Stimulated activated CD8-positive, alpha-beta memory T cell treated with anti-CD3 and anti-CD28 coated beads, Interleukin-4, amount 100 ng/mL, for 48 hours (primary cell): Measurements from ENCODE around the gene NFATC4.

ENCODE experiments used
- DNase-seq: peaks from one replicate; pipeline ENCODE4 v3.0.0-alpha.2; 2020

Gene NFATC4

GRCh38 chr14:24367514-24368211 lies at the start of gene NFATC4:
NFATC4 (plus strand) TSS chr14:24368184; CDS start chr14:24368341, 157 bp downstream.
- peak; percentile 44 for DNase-seq

- DNase-seq, result no peak
Measured at GRCh38 chr14:24321212-24321975, 46.6 kb upstream of the NFATC4 start.

GRCh38 chr14:24322672-24323071 lies 45.3 kb upstream of the NFATC4 start:
- no peak for DNase-seq

GRCh38 chr14:24323341-24323740 lies 44.6 kb upstream of the NFATC4 start:
- DNase-seq, result no peak

- no peak for DNase-seq
Measured at GRCh38 chr14:24324024-24324423, 44.0 kb upstream of the NFATC4 start.

GRCh38 chr14:24325041-24325530 lies 42.9 kb upstream of the NFATC4 start:
- no peak for DNase-seq

GRCh38 chr14:24325963-24326362 lies 42.0 kb upstream of the NFATC4 start:
- no peak for DNase-seq

GRCh38 chr14:24327303-24327702 lies 40.7 kb upstream of the NFATC4 start:
- no peak for DNase-seq

- DNase-seq, result peak; percentile 54
Measured at GRCh38 chr14:24327914-24328313, 40.1 kb upstream of the NFATC4 start.

- no peak for DNase-seq
Measured at GRCh38 chr14:24329073-24329663, 38.8 kb upstream of the NFATC4 start.

GRCh38 chr14:24329736-24330135 lies 38.2 kb upstream of the NFATC4 start:
- peak; percentile 75 for DNase-seq

- no peak for DNase-seq
Measured at GRCh38 chr14:24330973-24331674, 36.9 kb upstream of the NFATC4 start.

GRCh38 chr14:24331731-24332267 lies 36.2 kb upstream of the NFATC4 start:
- no peak for DNase-seq

- DNase-seq, result peak; percentile 83
Measured at GRCh38 chr14:24332268-24332993, 35.6 kb upstream of the NFATC4 start.

- no peak for DNase-seq
Measured at GRCh38 chr14:24334431-24335291, 33.3 kb upstream of the NFATC4 start, which contains the start of gene ADCY4. ADCY4 (minus strand) TSS chr14:24335071; CDS start chr14:24334652, 419 bp downstream.

- DNase-seq, result no peak
Measured at GRCh38 chr14:24335461-24336171, 32.4 kb upstream of the NFATC4 start.

GRCh38 chr14:24337144-24337823 lies 30.7 kb upstream of the NFATC4 start:
- DNase-seq, result no peak

- DNase-seq, result no peak
Measured at GRCh38 chr14:24337824-24338175, 30.2 kb upstream of the NFATC4 start.

GRCh38 chr14:24338843-24339242 lies 29.1 kb upstream of the NFATC4 start:
- DNase-seq, result no peak
